GM21786 (cell line): ENCODE data around the gene UTP4.
"Not testable (repeated sequence)": the region's sequence is repeated elsewhere in the genome, so short reads cannot be mapped to it uniquely, and the experiment has no call there.

Experiments used
- ATAC-seq: cut with Tn5 transposase; IDR thresholded peaks from one replicate; pipeline ENCODE4 v1.9.1; 2021; ENCODE audit not compliant: unreplicated experiment

The UTP4 gene

GRCh38 chr16:69130461-69130860 is 2.0 kb upstream of the UTP4 start:
- ATAC-seq: no peak

- no peak for ATAC-seq
These were observed 1.1 kb upstream of the UTP4 start for GRCh38 chr16:69131167-69131838.

- ATAC-seq: peak; percentile 38
These were observed 518 bp upstream of the UTP4 start for GRCh38 chr16:69131839-69132423.

- ATAC-seq: no peak
These were observed 1.0 kb downstream of the UTP4 start for GRCh38 chr16:69133373-69133954.

- ATAC-seq: no peak
These were observed 6.2 kb downstream of the UTP4 start for GRCh38 chr16:69138608-69139007.

GRCh38 chr16:69139464-69139863 is 7.0 kb downstream of the UTP4 start:
- ATAC-seq: not testable (repeated sequence)

GRCh38 chr16:69141014-69141413 is 8.6 kb downstream of the UTP4 start:
- ATAC-seq: no peak

- ATAC-seq: no peak
These were observed 9.5 kb downstream of the UTP4 start for GRCh38 chr16:69141936-69142335.

GRCh38 chr16:69143116-69143515 is 10.7 kb downstream of the UTP4 start:
- no peak for ATAC-seq

- no peak for ATAC-seq
These were observed 13.2 kb downstream of the UTP4 start for GRCh38 chr16:69145658-69146057.

GRCh38 chr16:69149621-69150020 is 17.2 kb downstream of the UTP4 start:
- ATAC-seq: not testable (repeated sequence)

- ATAC-seq: no peak
These were observed 17.9 kb downstream of the UTP4 start for GRCh38 chr16:69150146-69150865.

- ATAC-seq: no peak
These were observed 24.7 kb downstream of the UTP4 start for GRCh38 chr16:69157196-69157595.

GRCh38 chr16:69160192-69160591 is 27.7 kb downstream of the UTP4 start:
- ATAC-seq: no peak

- ATAC-seq: no peak
These were observed 33.1 kb downstream of the UTP4 start for GRCh38 chr16:69165584-69165983.

GRCh38 chr16:69166221-69166833 is 33.9 kb downstream of the UTP4 start:
- ATAC-seq: no peak

- no peak for ATAC-seq
These were observed 34.8 kb downstream of the UTP4 start for GRCh38 chr16:69166946-69167930.

GRCh38 chr16:69169051-69169450 is 36.6 kb downstream of the UTP4 start:
- ATAC-seq: no peak

- no peak for ATAC-seq
These were observed 37.3 kb downstream of the UTP4 start for GRCh38 chr16:69169607-69170352.
